ENCODE results near the gene SMIM32.

- TF ChIP-seq CTCF (IDR thresholded peaks at IDR 0.05) (no peak), POLR2AphosphoS5 (IDR thresholded peaks at IDR 0.05) (no peak), POLR2A (IDR thresholded peaks at IDR 0.05; ENCODE audit: low read depth) (no peak), EP300 (IDR thresholded peaks at IDR 0.05) (no peak)
These were observed 13.0 kb upstream of the SMIM32 start for GRCh38 chr5:136205941-136206340.
